Colonic mucosa (tissue), 4 donors: Measurements from ENCODE around the gene CREB3. TPM values are rescaled to one million over a fixed set of nuclear protein-coding genes. Genes with fewer than 3 reads are reported as not detected.

Experiments used
- DNase-seq: peaks from one replicate; pipeline ENCODE4 v3.0.0-alpha.2; 2020
- H3K27ac ChIP-seq: fragments of 200-600 bp; one replicate; pipeline ENCODE4 v1.8.0; 2021
- H3K27me3 ChIP-seq: fragments of 200-600 bp; one replicate; pipeline ENCODE4 v1.8.0; 2021
- H3K36me3 ChIP-seq: fragments of 200-600 bp; one replicate; pipeline ENCODE4 v1.8.0; 2021
- H3K4me1 ChIP-seq: fragments of 200-600 bp; one replicate; pipeline ENCODE4 v1.8.0; 2021; ENCODE audit warnings: mild to moderate bottlenecking
- H3K4me3 ChIP-seq: fragments of 200-600 bp; one replicate; pipeline ENCODE4 v1.8.0; 2021
- H3K9ac ChIP-seq, 2 donors: one replicate each; pipeline ENCODE4 v1.7.0; 2013; ENCODE audit warnings: control low read depth in 2 of 2, low read depth in 2 of 2, low read length in 2 of 2
- H3K9me3 ChIP-seq: fragments of 200-600 bp; one replicate; pipeline ENCODE4 v1.8.0; 2021
- CTCF ChIP-seq: fragments of 200-600 bp; IDR thresholded peaks from one replicate; pipeline ENCODE4 v1.8.0; 2022; ENCODE audit warnings: antibody characterized with exemption, mild to moderate bottlenecking
- intact Hi-C: fragments of 100-400 bp; cut with DNase I; formaldehyde crosslinking; loops from one replicate; pipeline ENCODE4 v1.14.1; 2022
- total RNA-seq, 2 donors: library from RNA; stranded (reverse); fragmentation: NEBNext Ultra II Directional in 1 of 2; extraction: Animal tissue kit (Norgen Biotek cat#: 25700) in 1 of 2; gene quantifications; one replicate each; pipeline ENCODE4 v1.2.1, GENCODE V29; 2021
- donor health status: healthy.
- donor health status: DM: no; HTN: no; CAD: no.
- donor health status: DM: no; HTN: no; CAD: no.

The CREB3 gene
- total RNA-seq, 2 donors from 2014 or later: 47.9 to 50.8 TPM

GRCh38 chr9:35697486-35697885 is 35.0 kb upstream of the CREB3 start:
- no peak for DNase-seq
- Histone ChIP-seq H3K9ac (no peak overlapping the region), H3K9me3 (no peaks in the 10 kb centered on the region), H3K4me3 (no peak overlapping the region), H3K27me3 (no peaks in the 10 kb centered on the region), H3K4me1 (no peaks in the 10 kb centered on the region), H3K36me3 (peaks cover 35% of the 10 kb centered on the region), H3K27ac (no peak overlapping the region)
- intact Hi-C loops: no loop called here
- no peak for TF ChIP-seq CTCF

- H3K27ac ChIP-seq: no peak overlapping the region
- peaks cover 38% of the 10 kb centered on the region for H3K36me3 ChIP-seq
- intact Hi-C loops: no loop called here
- no peak for DNase-seq
- H3K4me1 ChIP-seq: no peaks in the 10 kb centered on the region
- no peaks in the 10 kb centered on the region for H3K9me3 ChIP-seq
- no peak overlapping the region for H3K4me3 ChIP-seq
- H3K9ac ChIP-seq: no peak overlapping the region
- no peak for TF ChIP-seq CTCF
- no peaks in the 10 kb centered on the region for H3K27me3 ChIP-seq
Measured at GRCh38 chr9:35698231-35698630, 34.2 kb upstream of the CREB3 start.

GRCh38 chr9:35700031-35700430 is 32.4 kb upstream of the CREB3 start:
- Histone ChIP-seq H3K9me3 (no peaks in the 10 kb centered on the region), H3K9ac (no peak overlapping the region), H3K27ac (no peak overlapping the region), H3K27me3 (no peaks in the 10 kb centered on the region), H3K36me3 (peaks cover 53% of the 10 kb centered on the region), H3K4me1 (no peaks in the 10 kb centered on the region), H3K4me3 (no peak overlapping the region)
- no peak for DNase-seq
- intact Hi-C loops: no loop called here
- TF ChIP-seq CTCF: no peak

- Histone ChIP-seq H3K27me3 (no peaks in the 10 kb centered on the region), H3K36me3 (peaks cover 61% of the 10 kb centered on the region), H3K4me1 (no peaks in the 10 kb centered on the region), H3K4me3 (no peak overlapping the region), H3K9me3 (no peaks in the 10 kb centered on the region), H3K9ac (no peak overlapping the region), H3K27ac (no peak overlapping the region)
- intact Hi-C loops: no loop called here
- TF ChIP-seq CTCF: no peak
- DNase-seq: no peak
Measured at GRCh38 chr9:35700942-35701341, 31.5 kb upstream of the CREB3 start.

GRCh38 chr9:35702696-35703095 is 29.8 kb upstream of the CREB3 start:
- DNase-seq: no peak
- intact Hi-C loops: no loop called here
- H3K9ac ChIP-seq: no peak overlapping the region
- peaks cover 78% of the 10 kb centered on the region for H3K36me3 ChIP-seq
- H3K4me3 ChIP-seq: no peak overlapping the region
- H3K27me3 ChIP-seq: no peaks in the 10 kb centered on the region
- no peak overlapping the region for H3K27ac ChIP-seq
- no peaks in the 10 kb centered on the region for H3K9me3 ChIP-seq
- no peaks in the 10 kb centered on the region for H3K4me1 ChIP-seq
- TF ChIP-seq CTCF: no peak
